ENCODE data around the gene GRID2.
A peak's percentile ranks its signal among the peaks of the same experiment; 100 is the strongest.

Gene GRID2

DNA sequence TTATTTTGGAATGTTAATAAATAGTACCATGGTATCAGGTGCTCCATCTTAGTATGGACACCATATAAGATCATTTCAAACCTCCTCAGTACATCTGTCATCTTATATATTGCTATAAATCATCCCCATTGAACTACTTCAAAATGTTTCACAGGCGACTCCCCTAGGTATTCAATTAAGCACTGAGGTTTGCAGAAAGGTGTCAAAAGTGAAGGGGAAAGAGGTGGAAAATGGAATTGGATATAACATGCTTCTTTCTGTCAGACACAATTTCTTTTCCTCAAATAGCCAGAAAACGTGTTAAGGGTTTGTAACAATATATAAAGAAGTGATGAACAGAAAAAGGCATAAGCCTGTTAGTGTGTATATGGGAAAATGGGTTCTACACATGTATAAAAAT is 325.5 kb downstream of the GRID2 start:
- Histone ChIP-seq H3K4me3 (ENCODE audit: low read length) (no peak overlapping the region), H3K36me3 (ENCODE audit: control insufficient read depth, insufficient read depth, low read length, severe bottlenecking) (no peaks in the 10 kb centered on the region), H3K27me3 (replicated peaks; ENCODE audit: control insufficient read depth, insufficient read depth, low read length) (no peaks in the 10 kb centered on the region), H3K9me3 (ENCODE audit: control insufficient read depth, low read length) (peaks cover 13% of the 10 kb centered on the region), H3K4me1 (ENCODE audit: control insufficient read depth, insufficient read depth, low read length) (no peaks in the 10 kb centered on the region), H3K9ac (ENCODE audit: low read length) (no peak overlapping the region)
- DNase-seq (ENCODE audit: low read depth) = no peak

- Histone ChIP-seq H3K4me1 (ENCODE audit: control insufficient read depth, insufficient read depth, low read length) (no peaks in the 10 kb centered on the region), H3K9me3 (ENCODE audit: control insufficient read depth, low read length) (no peaks in the 10 kb centered on the region), H3K9ac (ENCODE audit: low read length) (no peak overlapping the region), H3K4me3 (ENCODE audit: low read length) (no peak overlapping the region), H3K36me3 (ENCODE audit: control insufficient read depth, insufficient read depth, low read length, severe bottlenecking) (no peaks in the 10 kb centered on the region), H3K27me3 (replicated peaks; ENCODE audit: control insufficient read depth, insufficient read depth, low read length) (no peaks in the 10 kb centered on the region)
- no peak for DNase-seq (ENCODE audit: low read depth)
These were observed 331.1 kb downstream of the GRID2 start for GRCh38 chr4:92634882-92635281.

GRCh38 chr4:92636038-92636806 is 332.5 kb downstream of the GRID2 start:
- Histone ChIP-seq H3K27me3 (replicated peaks; ENCODE audit: control insufficient read depth, insufficient read depth, low read length) (no peaks in the 10 kb centered on the region), H3K4me3 (ENCODE audit: low read length) (no peak overlapping the region), H3K36me3 (ENCODE audit: control insufficient read depth, insufficient read depth, low read length, severe bottlenecking) (no peaks in the 10 kb centered on the region), H3K9me3 (ENCODE audit: control insufficient read depth, low read length) (no peaks in the 10 kb centered on the region), H3K4me1 (ENCODE audit: control insufficient read depth, insufficient read depth, low read length) (no peaks in the 10 kb centered on the region), H3K9ac (ENCODE audit: low read length) (no peak overlapping the region)
- no peak for DNase-seq (ENCODE audit: low read depth)

GRCh38 chr4:92641409-92641808 is 337.6 kb downstream of the GRID2 start:
- Histone ChIP-seq H3K27me3 (replicated peaks; ENCODE audit: control insufficient read depth, insufficient read depth, low read length) (no peaks in the 10 kb centered on the region), H3K4me1 (ENCODE audit: control insufficient read depth, insufficient read depth, low read length) (no peaks in the 10 kb centered on the region), H3K9me3 (ENCODE audit: control insufficient read depth, low read length) (no peaks in the 10 kb centered on the region), H3K9ac (ENCODE audit: low read length) (no peak overlapping the region), H3K36me3 (ENCODE audit: control insufficient read depth, insufficient read depth, low read length, severe bottlenecking) (no peaks in the 10 kb centered on the region), H3K4me3 (ENCODE audit: low read length) (no peak overlapping the region)
- no peak for DNase-seq (ENCODE audit: low read depth)

DNA sequence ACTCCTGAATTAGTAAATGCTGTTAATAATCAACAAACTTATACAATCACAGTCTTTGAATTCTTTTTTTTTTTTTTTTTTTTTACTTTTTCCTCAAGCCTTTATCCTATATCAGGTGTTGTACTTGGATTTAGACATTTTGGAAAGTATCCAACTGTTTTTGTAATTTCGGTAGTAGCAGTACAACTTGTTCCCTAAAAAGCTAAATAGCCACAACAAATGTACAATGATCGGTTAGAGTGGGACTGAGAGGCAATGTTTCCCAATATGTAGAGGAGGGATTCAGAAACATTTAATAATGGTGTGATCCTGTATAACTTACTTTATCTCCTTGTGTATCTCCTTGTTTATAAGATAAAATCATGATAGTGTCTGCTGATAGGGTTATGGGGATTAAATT is 343.1 kb downstream of the GRID2 start:
- H3K4me3 ChIP-seq (ENCODE audit: low read length) = no peak overlapping the region
- no peaks in the 10 kb centered on the region for H3K4me1 ChIP-seq (ENCODE audit: control insufficient read depth, insufficient read depth, low read length)
- H3K9ac ChIP-seq (ENCODE audit: low read length) = no peak overlapping the region
- H3K9me3 ChIP-seq (ENCODE audit: control insufficient read depth, low read length) = no peaks in the 10 kb centered on the region
- H3K27me3 ChIP-seq (replicated peaks; ENCODE audit: control insufficient read depth, insufficient read depth, low read length) = no peaks in the 10 kb centered on the region
- DNase-seq (ENCODE audit: low read depth) = peak; percentile 0
- H3K36me3 ChIP-seq (ENCODE audit: control insufficient read depth, insufficient read depth, low read length, severe bottlenecking) = no peaks in the 10 kb centered on the region

DNA sequence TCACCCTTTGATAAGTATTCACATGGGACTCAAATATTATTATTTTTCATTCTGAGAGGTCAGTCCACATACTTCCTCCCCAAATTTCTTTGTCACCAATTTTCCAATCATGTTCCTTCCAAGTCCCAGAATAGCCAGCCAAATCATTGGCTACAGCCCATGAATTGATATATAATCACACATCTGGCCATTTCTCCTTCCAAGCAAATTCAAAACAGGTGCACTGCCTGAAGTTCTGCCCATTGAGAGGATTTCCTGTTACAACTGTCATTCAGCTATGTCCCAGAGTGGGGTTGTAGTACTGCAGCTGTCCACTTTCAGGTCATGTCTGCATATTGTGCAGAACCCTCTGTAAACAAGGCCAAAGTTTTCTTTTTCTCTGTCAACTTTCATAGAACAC is 347.8 kb downstream of the GRID2 start:
- no peak overlapping the region for H3K4me3 ChIP-seq (ENCODE audit: low read length)
- no peaks in the 10 kb centered on the region for H3K9me3 ChIP-seq (ENCODE audit: control insufficient read depth, low read length)
- H3K9ac ChIP-seq (ENCODE audit: low read length) = no peak overlapping the region
- no peaks in the 10 kb centered on the region for H3K4me1 ChIP-seq (ENCODE audit: control insufficient read depth, insufficient read depth, low read length)
- H3K36me3 ChIP-seq (ENCODE audit: control insufficient read depth, insufficient read depth, low read length, severe bottlenecking) = no peaks in the 10 kb centered on the region
- H3K27me3 ChIP-seq (replicated peaks; ENCODE audit: control insufficient read depth, insufficient read depth, low read length) = no peaks in the 10 kb centered on the region
- DNase-seq (ENCODE audit: low read depth) = no peak

- H3K36me3 ChIP-seq (ENCODE audit: control insufficient read depth, insufficient read depth, low read length, severe bottlenecking) = no peaks in the 10 kb centered on the region
- H3K4me1 ChIP-seq (ENCODE audit: control insufficient read depth, insufficient read depth, low read length) = no peaks in the 10 kb centered on the region
- H3K9me3 ChIP-seq (ENCODE audit: control insufficient read depth, low read length) = no peaks in the 10 kb centered on the region
- DNase-seq (ENCODE audit: low read depth) = no peak
- H3K4me3 ChIP-seq (ENCODE audit: low read length) = no peak overlapping the region
- no peaks in the 10 kb centered on the region for H3K27me3 ChIP-seq (replicated peaks; ENCODE audit: control insufficient read depth, insufficient read depth, low read length)
- no peak overlapping the region for H3K9ac ChIP-seq (ENCODE audit: low read length)
These were observed 350.3 kb downstream of the GRID2 start for GRCh38 chr4:92654084-92654483.

DNA sequence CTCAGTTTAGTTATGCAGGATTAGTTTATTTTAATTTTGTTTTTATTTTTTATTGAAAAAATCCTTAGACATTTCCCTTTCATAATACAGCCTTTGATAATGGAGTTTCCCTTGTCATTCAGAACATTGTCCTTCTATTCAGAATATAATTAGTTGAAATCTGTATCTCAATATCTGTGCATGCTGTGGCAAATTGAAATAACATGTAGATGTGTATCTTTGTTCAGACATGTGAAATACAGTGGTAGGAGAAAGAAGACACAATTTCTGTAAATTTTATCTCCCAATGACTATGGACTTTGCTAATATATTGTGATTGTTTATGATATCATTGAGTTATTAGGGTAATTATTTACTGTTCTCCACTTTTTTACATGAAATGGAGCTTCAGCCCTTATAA is 353.9 kb downstream of the GRID2 start:
- Histone ChIP-seq H3K9ac (ENCODE audit: low read length) (no peak overlapping the region), H3K4me1 (ENCODE audit: control insufficient read depth, insufficient read depth, low read length) (no peaks in the 10 kb centered on the region), H3K27me3 (replicated peaks; ENCODE audit: control insufficient read depth, insufficient read depth, low read length) (no peaks in the 10 kb centered on the region), H3K9me3 (ENCODE audit: control insufficient read depth, low read length) (no peaks in the 10 kb centered on the region), H3K4me3 (ENCODE audit: low read length) (no peak overlapping the region), H3K36me3 (ENCODE audit: control insufficient read depth, insufficient read depth, low read length, severe bottlenecking) (no peaks in the 10 kb centered on the region)
- no peak for DNase-seq (ENCODE audit: low read depth)

- H3K4me1 ChIP-seq (ENCODE audit: control insufficient read depth, insufficient read depth, low read length) = no peaks in the 10 kb centered on the region
- no peaks in the 10 kb centered on the region for H3K27me3 ChIP-seq (replicated peaks; ENCODE audit: control insufficient read depth, insufficient read depth, low read length)
- H3K9ac ChIP-seq (ENCODE audit: low read length) = no peak overlapping the region
- H3K9me3 ChIP-seq (ENCODE audit: control insufficient read depth, low read length) = no peaks in the 10 kb centered on the region
- no peaks in the 10 kb centered on the region for H3K36me3 ChIP-seq (ENCODE audit: control insufficient read depth, insufficient read depth, low read length, severe bottlenecking)
- no peak overlapping the region for H3K4me3 ChIP-seq (ENCODE audit: low read length)
- DNase-seq (ENCODE audit: low read depth) = no peak
These were observed 354.6 kb downstream of the GRID2 start for GRCh38 chr4:92658318-92658717.

DNA sequence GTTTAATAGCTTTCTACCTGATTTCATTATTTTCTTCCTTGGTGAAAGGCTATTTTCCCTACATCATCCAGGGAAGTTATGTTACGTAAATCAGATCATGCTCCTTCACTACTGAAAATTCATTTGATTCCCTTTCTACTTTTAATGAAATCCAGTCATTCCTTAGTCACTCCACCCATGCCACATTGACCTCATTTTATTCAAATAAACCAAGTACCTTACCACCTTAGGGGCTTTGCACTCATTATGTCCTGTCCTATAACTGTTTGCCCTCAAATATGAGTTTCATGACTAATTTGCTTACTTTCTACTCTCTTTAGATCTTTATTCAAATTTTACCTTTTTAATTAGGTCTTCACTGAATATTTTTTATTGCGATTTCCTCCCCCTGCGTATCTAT is 374.0 kb downstream of the GRID2 start:
- DNase-seq (ENCODE audit: low read depth) = no peak
- no peak overlapping the region for H3K4me3 ChIP-seq (ENCODE audit: low read length)
- no peaks in the 10 kb centered on the region for H3K36me3 ChIP-seq (ENCODE audit: control insufficient read depth, insufficient read depth, low read length, severe bottlenecking)
- no peaks in the 10 kb centered on the region for H3K4me1 ChIP-seq (ENCODE audit: control insufficient read depth, insufficient read depth, low read length)
- H3K9ac ChIP-seq (ENCODE audit: low read length) = no peak overlapping the region
- no peaks in the 10 kb centered on the region for H3K9me3 ChIP-seq (ENCODE audit: control insufficient read depth, low read length)
- no peaks in the 10 kb centered on the region for H3K27me3 ChIP-seq (replicated peaks; ENCODE audit: control insufficient read depth, insufficient read depth, low read length)

DNA sequence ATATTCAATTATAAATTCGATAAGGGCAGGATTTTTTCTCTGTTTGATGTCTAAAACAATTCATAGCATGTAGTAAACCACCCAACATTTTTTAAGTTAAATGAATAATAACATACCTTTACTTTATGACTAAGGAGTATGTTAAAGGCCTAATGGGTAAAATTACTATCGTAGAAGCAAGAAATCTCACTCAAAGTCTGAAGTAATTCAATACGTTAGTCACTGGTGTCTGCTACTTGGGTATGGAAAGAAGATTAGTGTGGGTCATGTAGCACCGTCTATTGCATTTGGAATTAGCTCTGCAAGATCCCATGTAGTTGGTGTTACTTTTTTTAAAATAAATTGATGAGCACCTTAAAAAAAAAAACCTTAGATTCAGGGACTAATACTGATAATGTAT is 374.5 kb downstream of the GRID2 start:
- Histone ChIP-seq H3K27me3 (replicated peaks; ENCODE audit: control insufficient read depth, insufficient read depth, low read length) (no peaks in the 10 kb centered on the region), H3K4me1 (ENCODE audit: control insufficient read depth, insufficient read depth, low read length) (no peaks in the 10 kb centered on the region), H3K4me3 (ENCODE audit: low read length) (no peak overlapping the region), H3K9ac (ENCODE audit: low read length) (no peak overlapping the region), H3K9me3 (ENCODE audit: control insufficient read depth, low read length) (no peaks in the 10 kb centered on the region), H3K36me3 (ENCODE audit: control insufficient read depth, insufficient read depth, low read length, severe bottlenecking) (no peaks in the 10 kb centered on the region)
- DNase-seq (ENCODE audit: low read depth) = no peak

DNA sequence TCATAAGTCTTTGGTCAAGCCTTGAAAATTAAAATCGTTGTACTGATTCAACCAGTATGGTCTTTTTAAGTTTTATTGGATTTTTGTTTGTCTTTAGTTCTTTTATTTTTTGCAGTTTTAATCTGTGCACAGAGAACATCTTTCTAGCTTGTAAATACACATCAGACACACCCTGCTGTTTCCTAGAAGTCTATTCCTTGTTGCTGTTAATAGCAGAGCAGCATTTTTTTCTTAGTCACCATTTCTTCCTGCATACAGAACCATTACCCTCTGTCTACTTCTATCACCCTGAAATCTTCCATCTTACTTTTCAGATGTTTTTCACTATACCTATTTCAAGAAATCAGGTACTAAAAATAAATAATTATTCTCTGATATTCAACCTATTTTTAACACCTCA is 375.4 kb downstream of the GRID2 start:
- no peak for DNase-seq (ENCODE audit: low read depth)
- no peaks in the 10 kb centered on the region for H3K4me1 ChIP-seq (ENCODE audit: control insufficient read depth, insufficient read depth, low read length)
- H3K4me3 ChIP-seq (ENCODE audit: low read length) = no peak overlapping the region
- H3K9me3 ChIP-seq (ENCODE audit: control insufficient read depth, low read length) = no peaks in the 10 kb centered on the region
- H3K36me3 ChIP-seq (ENCODE audit: control insufficient read depth, insufficient read depth, low read length, severe bottlenecking) = no peaks in the 10 kb centered on the region
- H3K27me3 ChIP-seq (replicated peaks; ENCODE audit: control insufficient read depth, insufficient read depth, low read length) = no peaks in the 10 kb centered on the region
- H3K9ac ChIP-seq (ENCODE audit: low read length) = no peak overlapping the region

All from adipocyte (in vitro differentiated cells).